GM12864 (cell line): ENCODE data around the gene TBC1D22A.

Source experiments
- DNase-seq: peaks from one replicate; pipeline ENCODE4 v3.0.0-alpha.2; 2011; ENCODE audit warnings: low read depth
- H3K4me3 ChIP-seq: 2 replicates; pipeline ENCODE4 v1.5.1; 2011; ENCODE audit warnings: mild to moderate bottlenecking, low read depth, low read length, control low read depth
- TF ChIP-seq, protein P1 (sequence below): IDR thresholded peaks from 2 replicates; pipeline ENCODE4 v1.5.1; 2011; ENCODE audit warnings: low read depth, mild to moderate bottlenecking, moderate library complexity, low read length, control low read depth, inconsistent platforms; ENCODE audit errors: missing control alignments

TBC1D22A gene

DNA sequence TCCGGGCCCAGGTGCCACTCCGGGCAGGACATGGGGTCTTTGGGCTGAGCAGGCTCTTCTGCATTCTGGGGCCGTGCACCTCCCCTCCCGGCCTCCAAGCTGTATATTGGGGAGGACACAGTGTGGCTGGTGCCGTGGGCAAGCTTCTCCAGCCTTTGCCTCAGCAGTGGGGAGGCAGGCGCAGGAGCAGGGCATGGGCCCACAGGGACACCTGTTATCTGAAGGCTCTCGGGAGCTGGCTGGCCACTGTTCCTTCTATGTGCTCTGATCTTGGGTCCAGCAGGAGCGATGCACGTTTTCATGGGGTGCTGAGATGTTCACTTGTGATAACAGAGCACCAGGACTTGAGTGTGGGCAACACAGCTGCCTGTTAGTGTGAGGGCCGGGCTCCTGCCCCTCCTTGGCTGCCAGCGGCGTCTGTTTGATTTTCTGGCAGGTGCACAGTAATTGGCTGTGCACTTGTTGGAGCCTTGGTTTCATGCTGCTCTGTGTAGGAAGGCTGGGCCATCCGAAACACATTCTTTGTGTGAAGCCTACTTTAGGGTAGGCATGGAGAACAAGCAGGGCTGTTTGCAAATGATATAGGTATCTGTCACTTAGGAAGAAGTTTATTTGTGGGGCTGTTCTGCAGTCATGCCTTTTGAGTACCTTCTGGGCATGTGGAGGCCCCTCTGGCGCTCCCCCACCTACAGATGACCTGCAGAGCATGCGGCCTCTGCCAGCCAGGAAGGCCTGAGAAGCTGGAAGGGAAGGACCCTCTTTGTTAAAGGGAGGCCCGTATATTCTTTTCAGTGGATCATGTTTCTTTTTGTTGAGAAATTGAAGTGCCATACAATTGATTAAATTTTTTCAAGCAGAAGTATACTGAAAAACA is 201.5 kb downstream of the TBC1D22A start:
- H3K4me3 ChIP-seq = no peak overlapping the region
- TF ChIP-seq, protein P1, sequence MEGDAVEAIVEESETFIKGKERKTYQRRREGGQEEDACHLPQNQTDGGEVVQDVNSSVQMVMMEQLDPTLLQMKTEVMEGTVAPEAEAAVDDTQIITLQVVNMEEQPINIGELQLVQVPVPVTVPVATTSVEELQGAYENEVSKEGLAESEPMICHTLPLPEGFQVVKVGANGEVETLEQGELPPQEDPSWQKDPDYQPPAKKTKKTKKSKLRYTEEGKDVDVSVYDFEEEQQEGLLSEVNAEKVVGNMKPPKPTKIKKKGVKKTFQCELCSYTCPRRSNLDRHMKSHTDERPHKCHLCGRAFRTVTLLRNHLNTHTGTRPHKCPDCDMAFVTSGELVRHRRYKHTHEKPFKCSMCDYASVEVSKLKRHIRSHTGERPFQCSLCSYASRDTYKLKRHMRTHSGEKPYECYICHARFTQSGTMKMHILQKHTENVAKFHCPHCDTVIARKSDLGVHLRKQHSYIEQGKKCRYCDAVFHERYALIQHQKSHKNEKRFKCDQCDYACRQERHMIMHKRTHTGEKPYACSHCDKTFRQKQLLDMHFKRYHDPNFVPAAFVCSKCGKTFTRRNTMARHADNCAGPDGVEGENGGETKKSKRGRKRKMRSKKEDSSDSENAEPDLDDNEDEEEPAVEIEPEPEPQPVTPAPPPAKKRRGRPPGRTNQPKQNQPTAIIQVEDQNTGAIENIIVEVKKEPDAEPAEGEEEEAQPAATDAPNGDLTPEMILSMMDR = no peak
- no peak for DNase-seq

DNA sequence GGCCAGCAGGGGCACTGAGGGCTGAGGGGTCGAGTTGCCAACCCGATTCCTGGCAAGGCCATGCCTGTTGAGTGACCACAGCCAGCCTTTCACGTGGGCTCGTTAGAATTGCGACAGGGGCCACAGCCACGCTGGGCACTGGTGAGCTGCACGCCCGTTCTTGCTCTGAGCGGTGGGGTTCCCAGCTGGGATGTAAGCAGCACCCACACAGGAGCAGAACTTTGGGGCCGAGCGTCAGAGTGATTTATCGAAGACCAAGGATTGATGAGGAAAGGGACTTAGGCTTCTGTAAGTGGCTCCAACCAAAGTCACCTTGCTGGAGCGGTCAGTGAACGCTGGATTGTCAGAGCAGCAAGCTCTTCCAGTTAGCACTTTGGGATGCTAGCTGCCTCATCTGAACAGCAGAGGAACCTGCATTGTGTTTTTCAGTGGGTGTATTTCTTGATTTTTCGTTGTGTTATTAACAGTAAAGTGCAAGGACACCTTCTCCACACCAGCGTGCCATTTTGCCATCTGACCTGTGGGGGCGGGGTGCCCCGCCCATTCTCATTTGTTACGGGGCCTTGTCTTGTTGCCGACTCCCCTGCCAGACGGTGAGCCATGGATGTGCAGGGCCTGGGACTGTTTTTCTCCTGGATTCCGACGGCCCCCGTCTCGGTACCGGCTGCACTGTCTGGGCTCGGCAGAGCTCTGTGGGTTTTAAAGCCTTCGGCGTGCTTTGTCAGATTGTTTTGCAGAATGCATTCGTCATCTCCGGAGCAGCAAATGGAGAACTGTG is 202.5 kb downstream of the TBC1D22A start:
- H3K4me3 ChIP-seq = no peak overlapping the region
- TF ChIP-seq, protein P1 = no peak
- no peak for DNase-seq

DNA sequence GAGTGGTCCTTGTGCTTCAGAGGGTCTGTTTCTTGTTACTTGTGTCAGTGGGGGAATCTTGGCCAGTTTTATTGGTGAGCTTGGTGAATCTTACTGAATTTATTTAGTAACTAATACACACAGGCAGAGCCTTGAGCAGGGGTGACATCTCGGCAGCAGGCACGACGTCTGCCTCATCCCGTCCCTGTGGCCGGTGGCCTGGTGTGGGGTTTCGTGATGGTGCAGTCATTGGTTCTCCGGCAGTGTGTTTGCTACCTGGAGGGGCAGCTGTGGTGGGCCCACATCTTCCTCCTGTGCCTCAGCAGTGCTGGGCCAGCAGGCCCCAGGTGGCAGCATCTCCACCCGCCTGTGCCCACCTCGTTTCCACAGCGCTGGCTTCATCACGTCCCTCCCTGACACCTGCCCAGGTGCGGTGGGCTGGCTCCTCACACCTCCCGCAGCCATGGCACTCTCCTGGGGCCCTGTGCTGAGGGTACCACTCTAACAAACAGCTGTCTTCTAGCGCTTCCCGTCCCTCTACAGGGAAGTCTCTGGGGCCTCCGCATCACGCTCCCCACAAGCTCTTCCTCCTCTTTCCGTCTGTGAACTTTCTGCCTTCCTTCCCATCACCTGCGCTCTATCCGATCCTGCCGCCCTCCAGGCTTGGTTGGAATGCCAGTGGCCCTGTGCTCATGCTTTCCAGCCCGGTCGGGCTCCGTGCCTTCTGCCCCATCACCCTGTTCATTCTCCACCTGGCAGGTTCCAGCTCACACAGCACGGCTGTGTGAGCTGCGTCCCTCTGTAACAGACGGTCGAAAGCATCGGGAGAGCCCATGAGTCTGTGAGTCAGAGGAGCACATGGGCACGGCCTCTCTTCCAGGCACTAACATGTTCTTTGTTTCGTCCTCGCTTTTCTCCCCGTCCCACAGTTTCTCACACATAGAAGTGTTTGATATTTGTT is 203.4 kb downstream of the TBC1D22A start:
- DNase-seq = no peak
- no peak overlapping the region for H3K4me3 ChIP-seq
- TF ChIP-seq, protein P1 = no peak

DNA sequence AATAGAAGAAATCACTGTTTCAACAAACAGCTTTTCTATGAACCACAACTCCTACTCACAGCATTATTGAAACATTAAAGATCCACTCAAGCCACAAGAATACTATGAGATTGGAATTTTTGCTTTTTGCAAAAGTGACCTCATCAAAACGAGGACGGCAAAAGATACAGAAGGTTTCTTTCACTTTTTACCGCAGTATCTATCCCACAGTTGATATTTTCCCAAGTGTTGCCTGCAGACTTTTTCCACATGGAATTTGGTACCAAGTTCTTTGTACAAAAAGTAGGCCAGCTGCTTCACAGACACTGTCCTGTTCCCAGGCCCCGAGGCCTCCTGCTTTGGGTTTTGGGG is 204.0 kb downstream of the TBC1D22A start:
- TF ChIP-seq, protein P1 = no peak
- no peak for DNase-seq

DNA sequence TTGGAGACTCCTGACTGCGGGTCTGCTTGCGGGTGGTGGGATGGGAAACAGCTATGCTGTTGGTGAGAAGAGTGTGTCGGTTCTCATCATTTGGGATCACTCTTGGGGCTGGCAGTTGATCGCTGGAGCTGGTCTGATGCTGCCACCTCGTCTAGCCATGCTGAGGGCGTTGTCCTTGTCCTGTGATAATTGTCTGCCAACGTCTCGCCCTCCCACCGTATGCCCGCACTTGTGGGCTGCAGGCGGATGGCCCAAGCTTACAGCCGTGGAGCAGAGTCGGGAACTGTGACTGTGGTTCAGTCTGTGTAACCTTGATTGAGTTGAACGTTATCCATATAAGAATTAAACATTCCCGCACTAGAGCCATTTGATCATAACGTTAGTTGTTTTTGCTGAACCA is 204.4 kb downstream of the TBC1D22A start:
- H3K4me3 ChIP-seq = no peak overlapping the region
- no peak for DNase-seq
- TF ChIP-seq, protein P1 = no peak

More for the DNA sequence above, 204.0 kb downstream of the TBC1D22A start:
- H3K4me3 ChIP-seq = no peak overlapping the region
